DOHH2 (cell line): ENCODE data around the gene HHAT.

Source experiments
- H3F3A ChIP-seq: fragments of 200-600 bp; sonication (generic), shearing (Covaris generic); 2 replicates; pipeline ENCODE4 v1.6.0; 2016; ENCODE audit warnings: antibody characterized with exemption, mild to moderate bottlenecking; ENCODE audit not compliant: control insufficient read depth, insufficient read depth
- H3K27ac ChIP-seq: fragments of 200-600 bp; sonication (generic); 2 replicates; pipeline ENCODE4 v1.5.1; 2014; ENCODE audit warnings: low read depth, mild to moderate bottlenecking, low read length, moderate library complexity
- H3K27me3 ChIP-seq: fragments of 200-600 bp; sonication (generic); 2 replicates; pipeline ENCODE4 v1.6.1; 2014; ENCODE audit warnings: mild to moderate bottlenecking, low read length, mixed read lengths; ENCODE audit not compliant: control insufficient read depth
- H3K36me3 ChIP-seq: fragments of 200-600 bp; sonication (generic); 2 replicates; pipeline ENCODE4 v1.6.1; 2014; ENCODE audit warnings: mild to moderate bottlenecking, low read length, moderate library complexity, mixed read lengths; ENCODE audit not compliant: control insufficient read depth
- H3K4me1 ChIP-seq: fragments of 200-600 bp; sonication (generic); 2 replicates; pipeline ENCODE4 v1.6.1; 2014; ENCODE audit warnings: mild to moderate bottlenecking, low read length, mixed read lengths; ENCODE audit not compliant: control insufficient read depth
- H3K4me2 ChIP-seq: fragments of 200-600 bp; sonication (generic); 2 replicates; pipeline ENCODE4 v1.6.0; 2014; ENCODE audit warnings: mild to moderate bottlenecking, low read length, moderate library complexity
- H3K4me3 ChIP-seq: fragments of 200-600 bp; sonication (generic); 2 replicates; pipeline ENCODE4 v1.5.1; 2014; ENCODE audit warnings: mild to moderate bottlenecking, low read length, mixed read lengths
- H3K79me2 ChIP-seq: fragments of 200-600 bp; sonication (generic); 2 replicates; pipeline ENCODE4 v1.6.1; 2014; ENCODE audit warnings: mild to moderate bottlenecking, low read length, mixed read lengths; ENCODE audit not compliant: control insufficient read depth
- H3K9me2 ChIP-seq: fragments of 200-600 bp; sonication (generic); replicated peaks from 2 replicates; pipeline ENCODE4 v1.6.1; 2014; ENCODE audit warnings: mild to moderate bottlenecking, low read length, mixed read lengths; ENCODE audit not compliant: control insufficient read depth
- H3K9me3 ChIP-seq: fragments of 200-600 bp; sonication (generic); 2 replicates; pipeline ENCODE4 v1.6.1; 2014; ENCODE audit warnings: antibody characterized with exemption, low read length, mixed read lengths; ENCODE audit not compliant: control insufficient read depth, insufficient read depth
- H4K20me1 ChIP-seq: fragments of 200-600 bp; sonication (generic); 2 replicates; pipeline ENCODE4 v1.6.0; 2014; ENCODE audit warnings: low read depth, mild to moderate bottlenecking, antibody characterized with exemption, low read length, moderate library complexity; ENCODE audit not compliant: control insufficient read depth, insufficient read depth
- EZH2phosphoT487 ChIP-seq: fragments of 200-600 bp; sonication (generic); IDR thresholded peaks from 2 replicates; pipeline ENCODE4 v1.6.1; 2017; ENCODE audit warnings: borderline replicate concordance, mild to moderate bottlenecking, antibody characterized with exemption, low read length, moderate library complexity, mixed read lengths
- TF ChIP-seq, protein P1 (sequence below): fragments of 200-600 bp; sonication (generic); IDR thresholded peaks from one replicate; pipeline ENCODE4 v1.5.1; 2014; ENCODE audit warnings: antibody characterized with exemption, mild to moderate bottlenecking, low read depth, low read length; ENCODE audit not compliant: poor library complexity, severe bottlenecking

HHAT gene

DNA sequence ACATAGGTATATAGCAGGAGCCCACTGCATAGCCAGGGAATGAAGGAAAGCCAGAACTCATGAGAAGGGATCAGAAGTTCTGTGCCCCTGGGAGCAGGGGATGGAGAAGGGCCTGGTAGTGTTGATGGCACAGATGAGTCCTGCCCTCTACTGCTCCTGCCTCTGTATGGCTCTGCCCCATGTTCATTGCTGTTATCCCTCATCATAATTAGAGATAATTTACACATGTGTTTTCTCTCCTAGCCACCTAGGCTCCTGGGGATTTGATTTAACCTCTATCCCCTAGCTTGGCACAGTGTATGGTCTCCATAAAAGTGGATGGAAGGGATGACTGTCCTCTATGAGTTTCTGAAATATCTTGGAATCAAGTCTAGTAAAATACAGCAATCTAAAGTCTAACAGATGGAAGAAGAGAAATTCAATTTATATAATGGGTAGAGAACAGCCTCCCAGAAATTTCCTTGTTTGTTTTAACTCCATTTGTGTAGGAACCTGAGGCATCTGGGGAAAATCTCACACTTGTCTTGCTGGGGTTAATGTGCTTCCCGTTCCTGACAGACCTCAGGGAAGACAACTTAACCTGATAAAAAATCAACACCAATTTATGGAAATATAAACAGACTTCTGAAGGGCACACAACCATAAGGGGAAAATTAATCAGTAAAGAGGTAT is 393.8 kb downstream of the HHAT start:
- Histone ChIP-seq H3K27ac (no peak overlapping the region), H3K36me3 (no peaks in the 10 kb centered on the region), H3K4me1 (no peaks in the 10 kb centered on the region), H4K20me1 (no peaks in the 10 kb centered on the region), H3K79me2 (no peaks in the 10 kb centered on the region), H3F3A (no peaks in the 10 kb centered on the region), H3K9me3 (no peaks in the 10 kb centered on the region), H3K27me3 (no peaks in the 10 kb centered on the region), H3K4me2 (no peak overlapping the region), H3K9me2 (no peaks in the 10 kb centered on the region), H3K4me3 (no peak overlapping the region)
- TF ChIP-seq, protein P1, sequence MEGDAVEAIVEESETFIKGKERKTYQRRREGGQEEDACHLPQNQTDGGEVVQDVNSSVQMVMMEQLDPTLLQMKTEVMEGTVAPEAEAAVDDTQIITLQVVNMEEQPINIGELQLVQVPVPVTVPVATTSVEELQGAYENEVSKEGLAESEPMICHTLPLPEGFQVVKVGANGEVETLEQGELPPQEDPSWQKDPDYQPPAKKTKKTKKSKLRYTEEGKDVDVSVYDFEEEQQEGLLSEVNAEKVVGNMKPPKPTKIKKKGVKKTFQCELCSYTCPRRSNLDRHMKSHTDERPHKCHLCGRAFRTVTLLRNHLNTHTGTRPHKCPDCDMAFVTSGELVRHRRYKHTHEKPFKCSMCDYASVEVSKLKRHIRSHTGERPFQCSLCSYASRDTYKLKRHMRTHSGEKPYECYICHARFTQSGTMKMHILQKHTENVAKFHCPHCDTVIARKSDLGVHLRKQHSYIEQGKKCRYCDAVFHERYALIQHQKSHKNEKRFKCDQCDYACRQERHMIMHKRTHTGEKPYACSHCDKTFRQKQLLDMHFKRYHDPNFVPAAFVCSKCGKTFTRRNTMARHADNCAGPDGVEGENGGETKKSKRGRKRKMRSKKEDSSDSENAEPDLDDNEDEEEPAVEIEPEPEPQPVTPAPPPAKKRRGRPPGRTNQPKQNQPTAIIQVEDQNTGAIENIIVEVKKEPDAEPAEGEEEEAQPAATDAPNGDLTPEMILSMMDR = no peak
- TF ChIP-seq EZH2phosphoT487 = no peak

DNA sequence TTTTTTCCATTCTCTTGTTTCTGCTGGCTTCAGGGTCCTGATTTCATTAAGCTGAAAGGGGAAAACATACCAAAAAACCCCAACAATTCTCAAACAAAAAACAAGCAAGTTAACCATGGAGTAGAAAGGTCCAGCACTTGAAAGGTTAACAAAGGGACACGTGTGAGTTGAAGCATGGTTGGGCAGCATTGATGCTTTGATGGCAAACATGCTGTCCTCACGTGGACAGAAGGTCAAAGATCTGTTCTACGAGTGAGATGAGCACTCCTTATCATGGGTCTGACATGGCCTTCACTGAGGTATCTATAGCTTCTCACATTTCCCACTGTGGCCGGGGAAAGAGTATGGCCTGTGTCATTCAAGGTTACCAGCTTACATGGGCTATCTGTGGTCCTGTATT is 394.9 kb downstream of the HHAT start:
- Histone ChIP-seq H3K36me3 (no peaks in the 10 kb centered on the region), H3K9me3 (no peaks in the 10 kb centered on the region), H3K27ac (no peak overlapping the region), H3K4me3 (no peak overlapping the region), H3K4me2 (no peak overlapping the region), H3F3A (no peaks in the 10 kb centered on the region), H3K4me1 (no peaks in the 10 kb centered on the region), H3K27me3 (no peaks in the 10 kb centered on the region), H3K9me2 (no peaks in the 10 kb centered on the region), H3K79me2 (no peaks in the 10 kb centered on the region), H4K20me1 (no peaks in the 10 kb centered on the region)
- TF ChIP-seq EZH2phosphoT487 = no peak
- TF ChIP-seq, protein P1 = no peak

DNA sequence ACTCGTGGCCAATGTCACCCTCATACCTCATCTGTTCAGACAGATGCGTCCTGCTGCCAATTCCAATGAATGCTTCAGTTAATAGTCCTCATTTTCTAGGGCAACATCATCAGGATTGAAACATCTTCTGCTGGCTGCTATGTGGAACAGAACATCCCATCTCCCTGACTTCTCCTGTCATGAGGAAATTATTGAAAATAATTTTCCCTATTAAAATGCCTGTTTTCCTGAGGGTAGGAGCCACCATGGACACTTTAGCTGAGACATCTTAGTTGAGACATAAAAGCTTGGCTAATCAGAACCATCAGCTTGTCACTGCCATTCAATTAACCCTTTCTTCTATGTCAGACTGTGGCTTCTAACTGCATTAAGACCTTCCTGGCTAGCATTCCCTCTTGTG is 396.1 kb downstream of the HHAT start:
- no peaks in the 10 kb centered on the region for H3K9me3 ChIP-seq
- no peak overlapping the region for H3K4me3 ChIP-seq
- H3K4me1 ChIP-seq = no peaks in the 10 kb centered on the region
- no peaks in the 10 kb centered on the region for H3F3A ChIP-seq
- H3K9me2 ChIP-seq = no peaks in the 10 kb centered on the region
- no peak overlapping the region for H3K27ac ChIP-seq
- H3K4me2 ChIP-seq = no peak overlapping the region
- TF ChIP-seq, protein P1 = no peak
- no peak for TF ChIP-seq EZH2phosphoT487
- H4K20me1 ChIP-seq = no peaks in the 10 kb centered on the region
- no peaks in the 10 kb centered on the region for H3K79me2 ChIP-seq
- no peaks in the 10 kb centered on the region for H3K27me3 ChIP-seq
- H3K36me3 ChIP-seq = no peaks in the 10 kb centered on the region
